Liver (tissue), 9 donors: Measurements from ENCODE around the gene MSH3. TPM values are rescaled to one million over a fixed set of nuclear protein-coding genes. Genes with fewer than 3 reads are reported as not detected.
A peak's percentile ranks its signal among the peaks of the same experiment; 100 is the strongest.

Source experiments
- DNase-seq: peaks from one replicate; pipeline ENCODE4 v3.0.0-alpha.2; 2017; ENCODE audit warnings: low spot score
- H3K27ac ChIP-seq, 2 donors: one replicate each; pipeline ENCODE4 v1.7.0; 2013; ENCODE audit warnings: inconsistent platforms in 2 of 2, low read length in 2 of 2, control low read depth in 1 of 2, low read depth in 1 of 2, mild to moderate bottlenecking in 1 of 2
- H3K27me3 ChIP-seq, 4 donors: one replicate each; pipeline versions ENCODE4 v1.6.1 to v1.7.0; 2013; ENCODE audit warnings: low read length in 3 of 4, inconsistent platforms in 1 of 4, mild to moderate bottlenecking in 1 of 4, moderate library complexity in 1 of 4; ENCODE audit not compliant: control insufficient read depth in 4 of 4, insufficient read depth in 4 of 4
- H3K36me3 ChIP-seq, 4 donors: one replicate each; pipeline versions ENCODE4 v1.6.1 to v1.7.0; 2013; ENCODE audit warnings: low read length in 3 of 4, mild to moderate bottlenecking in 3 of 4, low read depth in 1 of 4, moderate library complexity in 1 of 4; ENCODE audit not compliant: control insufficient read depth in 4 of 4, insufficient read depth in 3 of 4
- H3K4me1 ChIP-seq, 4 donors: one replicate each; pipeline versions ENCODE4 v1.6.1 to v1.7.0; 2013; ENCODE audit warnings: low read length in 3 of 4, mild to moderate bottlenecking in 3 of 4, moderate library complexity in 1 of 4; ENCODE audit not compliant: control insufficient read depth in 4 of 4, insufficient read depth in 4 of 4
- H3K4me3 ChIP-seq, 3 donors: one replicate each; pipeline versions ENCODE4 v1.6.1 to v1.7.0; 2013; ENCODE audit warnings: low read length in 3 of 3, control low read depth in 1 of 3, low read depth in 1 of 3, mild to moderate bottlenecking in 1 of 3
- H3K9ac ChIP-seq, 2 donors: one replicate each; pipeline ENCODE4 v1.7.0; 2013; ENCODE audit warnings: low read length in 2 of 2, mild to moderate bottlenecking in 2 of 2, moderate library complexity in 2 of 2, control low read depth in 1 of 2, low read depth in 1 of 2
- H3K9me3 ChIP-seq, 4 donors: one replicate each; pipeline versions ENCODE4 v1.6.1 to v1.7.0; 2013; ENCODE audit warnings: low read length in 3 of 4; ENCODE audit not compliant: control insufficient read depth in 4 of 4
- EGR1 ChIP-seq, 2 donors: IDR thresholded peaks; 2 replicates each; pipeline ENCODE4 v1.6.1; 2016 to 2018; ENCODE audit warnings: antibody characterized with exemption in 2 of 2, low read depth in 2 of 2
- FOXA1 ChIP-seq: IDR thresholded peaks from 2 replicates; pipeline ENCODE4 v1.6.1; 2016; ENCODE audit warnings: antibody characterized with exemption
- FOXA2 ChIP-seq: IDR thresholded peaks from 2 replicates; pipeline ENCODE4 v1.6.1; 2016; ENCODE audit warnings: antibody characterized with exemption
- GABPA ChIP-seq, 2 donors: IDR thresholded peaks in 1 of 2; conservative IDR thresholded peaks in 1 of 2; 2 replicates each; pipeline ENCODE4 v1.6.1; 2016; ENCODE audit warnings: antibody characterized with exemption in 2 of 2, mild to moderate bottlenecking in 1 of 2, moderate library complexity in 1 of 2
- HNF4A ChIP-seq, 2 donors: conservative IDR thresholded peaks; 2 replicates each; pipeline ENCODE4 v1.6.1; 2016; ENCODE audit warnings: antibody characterized with exemption in 2 of 2, mild to moderate bottlenecking in 2 of 2
- HNF4G ChIP-seq: IDR thresholded peaks from 2 replicates; pipeline ENCODE4 v1.6.1; 2016; ENCODE audit warnings: antibody characterized with exemption
- JUND ChIP-seq, 2 donors: IDR thresholded peaks; 2 replicates each; pipeline ENCODE4 v1.6.1; 2016; ENCODE audit warnings: antibody characterized with exemption in 2 of 2
- NR2F2 ChIP-seq: IDR thresholded peaks from 2 replicates; pipeline ENCODE4 v1.6.1; 2016; ENCODE audit warnings: antibody characterized with exemption
- RAD21 ChIP-seq, 2 donors: IDR thresholded peaks; 2 replicates each; pipeline ENCODE4 v1.6.1; 2016; ENCODE audit warnings: antibody characterized with exemption in 2 of 2, mild to moderate bottlenecking in 2 of 2
- RXRA ChIP-seq, 2 donors: IDR thresholded peaks; 2 replicates each; pipeline ENCODE4 v1.6.1; 2017 to 2018; ENCODE audit warnings: antibody characterized with exemption in 2 of 2, mild to moderate bottlenecking in 1 of 2
- SP1 ChIP-seq: IDR thresholded peaks from 2 replicates; pipeline ENCODE4 v1.6.1; 2018; ENCODE audit warnings: antibody characterized with exemption, mild to moderate bottlenecking
- TAF1 ChIP-seq: conservative IDR thresholded peaks from 2 replicates; pipeline ENCODE4 v1.6.1; 2016; ENCODE audit warnings: antibody characterized with exemption, mild to moderate bottlenecking
- YY1 ChIP-seq: IDR thresholded peaks from 2 replicates; pipeline ENCODE4 v1.6.1; 2016; ENCODE audit warnings: antibody characterized with exemption, mild to moderate bottlenecking
- WGBS: extraction: QIAGEN DNeasy Blood & Tissue Kit; methylation state at CpG from one replicate; pipeline ENCODE4 v1.1.7; 2013; 5-methylcytosine and 5-hydroxymethylcytosine counted together
- polyA plus RNA-seq, 2 donors: library from polyadenylated mRNA; stranded (reverse) in 1 of 2; unstranded in 1 of 2; fragments of 200-250 nt in 1 of 2; fragments of >200 nt in 1 of 2; fragmentation: Nextera tagmentation in 1 of 2; extraction: Ambion mirVana in 1 of 2; gene quantifications; one replicate each; pipeline versions ENCODE4 v1.2.1 to v1.2.3, GENCODE V29; 2013 to 2015
- total RNA-seq, 2 donors: library from RNA; depleted of rRNA; stranded (reverse); fragments of >200 nt; gene quantifications; one replicate each; pipeline ENCODE4 v1.2.3, GENCODE V29; 2014
- TF ChIP-seq, protein P1 (sequence below): IDR thresholded peaks from 2 replicates; pipeline ENCODE4 v1.6.1; 2016; ENCODE audit warnings: antibody characterized with exemption, mild to moderate bottlenecking
- TF ChIP-seq, protein P2 (sequence below): IDR thresholded peaks from 2 replicates; pipeline ENCODE4 v1.6.1; 2016; ENCODE audit warnings: antibody characterized with exemption
- TF ChIP-seq, protein P3 (sequence below): IDR thresholded peaks from 2 replicates; pipeline ENCODE4 v1.6.1; 2016; ENCODE audit warnings: antibody characterized with exemption
- TF ChIP-seq, protein P4 (sequence below): IDR thresholded peaks from 2 replicates; pipeline ENCODE4 v1.6.1; 2016; ENCODE audit warnings: antibody characterized with exemption
- TF ChIP-seq, protein P5 (sequence below): fragments of 150-350 bp; IDR thresholded peaks from 2 replicates; pipeline ENCODE4 v1.5.1; 2017; ENCODE audit warnings: improper control_type of control experiment, low read depth, low read length; ENCODE audit not compliant: missing input control
- donor health status: healthy.
- donor health status: healthy.
- donor health status: healthy.
- donor health status: healthy.
- donor health status: healthy.

Gene MSH3
- total and polyA plus RNA-seq, 4 donors, result 3.0 to 19.1 (median 7.9) TPM

DNA sequence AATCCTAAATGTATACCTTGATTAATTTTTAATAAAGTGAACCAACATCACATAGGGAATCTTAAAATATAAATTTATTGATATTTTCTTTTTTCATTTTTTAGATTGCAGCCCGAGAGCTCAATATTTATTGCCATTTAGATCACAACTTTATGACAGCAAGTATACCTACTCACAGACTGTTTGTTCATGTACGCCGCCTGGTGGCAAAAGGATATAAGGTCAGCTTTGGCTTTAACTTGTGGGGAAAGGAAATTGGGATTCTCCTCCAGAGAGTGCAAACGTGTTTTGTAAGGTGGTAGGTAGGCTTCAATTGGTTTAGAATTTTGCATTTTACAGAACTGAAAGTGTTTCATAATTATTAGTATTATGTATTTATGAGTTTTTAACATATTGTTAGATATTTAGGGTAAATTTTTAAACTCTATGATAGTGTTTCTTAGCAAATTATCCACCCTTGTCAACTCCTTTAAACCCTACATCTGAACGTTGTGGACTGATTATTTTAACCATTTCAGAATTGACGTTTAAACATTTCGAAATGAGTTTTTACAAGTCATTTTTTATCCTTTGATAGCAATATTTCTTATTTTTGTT, 17.8 kb downstream of the MSH3 start:
- Histone ChIP-seq H3K27ac (no peak overlapping the region), H3K9ac (peak overlapping the region in 1 of 2 donors; percentile 37), H3K9me3 (no peaks in the 10 kb centered on the region), H3K4me1 (peaks cover 5 to 23% (median 16%) of the 10 kb centered on the region in 4 donors), H3K4me3 (no peak overlapping the region), H3K27me3 (no peaks in the 10 kb centered on the region), H3K36me3 (peaks cover 3 to 18% (median 15%) of the 10 kb centered on the region in 4 donors)
- TF ChIP-seq EGR1 (IDR thresholded peaks at IDR 0.05; ENCODE audit: low read depth in 2 of 2) (no peak), RXRA (IDR thresholded peaks at IDR 0.05) (peak in 1 of 2 donors; percentile 14), JUND (IDR thresholded peaks at IDR 0.05) (no peak), FOXA1 (no peak), FOXA2 (no peak), NR2F2 (no peak), YY1 (no peak), RAD21 (IDR thresholded peaks at IDR 0.05) (peak; percentile 89 to 93), GABPA (IDR thresholded peaks at IDR 0.05 in 1 of 2, conservative IDR thresholded peaks at IDR 0.05 in 1 of 2) (no peak), TAF1 (no peak), HNF4G (no peak), HNF4A (conservative IDR thresholded peaks at IDR 0.05) (peak in 1 of 2 donors; percentile 19), SP1 (no peak)
- TF ChIP-seq, protein P1, sequence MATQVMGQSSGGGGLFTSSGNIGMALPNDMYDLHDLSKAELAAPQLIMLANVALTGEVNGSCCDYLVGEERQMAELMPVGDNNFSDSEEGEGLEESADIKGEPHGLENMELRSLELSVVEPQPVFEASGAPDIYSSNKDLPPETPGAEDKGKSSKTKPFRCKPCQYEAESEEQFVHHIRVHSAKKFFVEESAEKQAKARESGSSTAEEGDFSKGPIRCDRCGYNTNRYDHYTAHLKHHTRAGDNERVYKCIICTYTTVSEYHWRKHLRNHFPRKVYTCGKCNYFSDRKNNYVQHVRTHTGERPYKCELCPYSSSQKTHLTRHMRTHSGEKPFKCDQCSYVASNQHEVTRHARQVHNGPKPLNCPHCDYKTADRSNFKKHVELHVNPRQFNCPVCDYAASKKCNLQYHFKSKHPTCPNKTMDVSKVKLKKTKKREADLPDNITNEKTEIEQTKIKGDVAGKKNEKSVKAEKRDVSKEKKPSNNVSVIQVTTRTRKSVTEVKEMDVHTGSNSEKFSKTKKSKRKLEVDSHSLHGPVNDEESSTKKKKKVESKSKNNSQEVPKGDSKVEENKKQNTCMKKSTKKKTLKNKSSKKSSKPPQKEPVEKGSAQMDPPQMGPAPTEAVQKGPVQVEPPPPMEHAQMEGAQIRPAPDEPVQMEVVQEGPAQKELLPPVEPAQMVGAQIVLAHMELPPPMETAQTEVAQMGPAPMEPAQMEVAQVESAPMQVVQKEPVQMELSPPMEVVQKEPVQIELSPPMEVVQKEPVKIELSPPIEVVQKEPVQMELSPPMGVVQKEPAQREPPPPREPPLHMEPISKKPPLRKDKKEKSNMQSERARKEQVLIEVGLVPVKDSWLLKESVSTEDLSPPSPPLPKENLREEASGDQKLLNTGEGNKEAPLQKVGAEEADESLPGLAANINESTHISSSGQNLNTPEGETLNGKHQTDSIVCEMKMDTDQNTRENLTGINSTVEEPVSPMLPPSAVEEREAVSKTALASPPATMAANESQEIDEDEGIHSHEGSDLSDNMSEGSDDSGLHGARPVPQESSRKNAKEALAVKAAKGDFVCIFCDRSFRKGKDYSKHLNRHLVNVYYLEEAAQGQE, result no peak
- TF ChIP-seq, protein P2, sequence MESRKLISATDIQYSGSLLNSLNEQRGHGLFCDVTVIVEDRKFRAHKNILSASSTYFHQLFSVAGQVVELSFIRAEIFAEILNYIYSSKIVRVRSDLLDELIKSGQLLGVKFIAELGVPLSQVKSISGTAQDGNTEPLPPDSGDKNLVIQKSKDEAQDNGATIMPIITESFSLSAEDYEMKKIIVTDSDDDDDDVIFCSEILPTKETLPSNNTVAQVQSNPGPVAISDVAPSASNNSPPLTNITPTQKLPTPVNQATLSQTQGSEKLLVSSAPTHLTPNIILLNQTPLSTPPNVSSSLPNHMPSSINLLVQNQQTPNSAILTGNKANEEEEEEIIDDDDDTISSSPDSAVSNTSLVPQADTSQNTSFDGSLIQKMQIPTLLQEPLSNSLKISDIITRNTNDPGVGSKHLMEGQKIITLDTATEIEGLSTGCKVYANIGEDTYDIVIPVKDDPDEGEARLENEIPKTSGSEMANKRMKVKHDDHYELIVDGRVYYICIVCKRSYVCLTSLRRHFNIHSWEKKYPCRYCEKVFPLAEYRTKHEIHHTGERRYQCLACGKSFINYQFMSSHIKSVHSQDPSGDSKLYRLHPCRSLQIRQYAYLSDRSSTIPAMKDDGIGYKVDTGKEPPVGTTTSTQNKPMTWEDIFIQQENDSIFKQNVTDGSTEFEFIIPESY, result no peak
- TF ChIP-seq, protein P3, sequence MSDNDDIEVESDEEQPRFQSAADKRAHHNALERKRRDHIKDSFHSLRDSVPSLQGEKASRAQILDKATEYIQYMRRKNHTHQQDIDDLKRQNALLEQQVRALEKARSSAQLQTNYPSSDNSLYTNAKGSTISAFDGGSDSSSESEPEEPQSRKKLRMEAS, result no peak
- TF ChIP-seq, protein P4, sequence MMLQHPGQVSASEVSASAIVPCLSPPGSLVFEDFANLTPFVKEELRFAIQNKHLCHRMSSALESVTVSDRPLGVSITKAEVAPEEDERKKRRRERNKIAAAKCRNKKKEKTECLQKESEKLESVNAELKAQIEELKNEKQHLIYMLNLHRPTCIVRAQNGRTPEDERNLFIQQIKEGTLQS, result no peak
- TF ChIP-seq, protein P5, sequence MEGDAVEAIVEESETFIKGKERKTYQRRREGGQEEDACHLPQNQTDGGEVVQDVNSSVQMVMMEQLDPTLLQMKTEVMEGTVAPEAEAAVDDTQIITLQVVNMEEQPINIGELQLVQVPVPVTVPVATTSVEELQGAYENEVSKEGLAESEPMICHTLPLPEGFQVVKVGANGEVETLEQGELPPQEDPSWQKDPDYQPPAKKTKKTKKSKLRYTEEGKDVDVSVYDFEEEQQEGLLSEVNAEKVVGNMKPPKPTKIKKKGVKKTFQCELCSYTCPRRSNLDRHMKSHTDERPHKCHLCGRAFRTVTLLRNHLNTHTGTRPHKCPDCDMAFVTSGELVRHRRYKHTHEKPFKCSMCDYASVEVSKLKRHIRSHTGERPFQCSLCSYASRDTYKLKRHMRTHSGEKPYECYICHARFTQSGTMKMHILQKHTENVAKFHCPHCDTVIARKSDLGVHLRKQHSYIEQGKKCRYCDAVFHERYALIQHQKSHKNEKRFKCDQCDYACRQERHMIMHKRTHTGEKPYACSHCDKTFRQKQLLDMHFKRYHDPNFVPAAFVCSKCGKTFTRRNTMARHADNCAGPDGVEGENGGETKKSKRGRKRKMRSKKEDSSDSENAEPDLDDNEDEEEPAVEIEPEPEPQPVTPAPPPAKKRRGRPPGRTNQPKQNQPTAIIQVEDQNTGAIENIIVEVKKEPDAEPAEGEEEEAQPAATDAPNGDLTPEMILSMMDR, result peak; percentile 85
- peak; percentile 68 for DNase-seq
- 11% methylated on average over 7 of the region's 7 CpGs for WGBS
